BLaER1 (cell line): Measurements from ENCODE around the gene DNAJC22.

Source experiments
- H3K27ac ChIP-seq: shearing (Covaris generic); formaldehyde crosslinking; 2 replicates; pipeline ENCODE4 v1.8.1; 2022
- H3K27me3 ChIP-seq: shearing (Covaris generic); formaldehyde crosslinking; 2 replicates; pipeline ENCODE4 v1.8.1; 2022
- H3K36me3 ChIP-seq: shearing (Covaris generic); formaldehyde crosslinking; 2 replicates; pipeline ENCODE4 v1.8.1; 2022
- H3K4me1 ChIP-seq: shearing (Covaris generic); formaldehyde crosslinking; 2 replicates; pipeline ENCODE4 v1.8.1; 2022
- H3K4me2 ChIP-seq: shearing (Covaris generic); formaldehyde crosslinking; 2 replicates; pipeline ENCODE4 v1.8.1; 2022
- H3K4me3 ChIP-seq: shearing (Covaris generic); formaldehyde crosslinking; 2 replicates; pipeline ENCODE4 v1.8.1; 2022
- H3K9ac ChIP-seq: shearing (Covaris generic); formaldehyde crosslinking; 2 replicates; pipeline ENCODE4 v1.8.1; 2022
- H3K9me3 ChIP-seq: shearing (Covaris generic); formaldehyde crosslinking; 2 replicates; pipeline ENCODE4 v1.8.1; 2022
- H4K20me1 ChIP-seq: shearing (Covaris generic); formaldehyde crosslinking; 2 replicates; pipeline ENCODE4 v1.8.1; 2022
- Cebpa-rat ChIP-seq: shearing (Covaris generic); IDR thresholded peaks from 2 replicates; pipeline ENCODE4 v1.8.1; 2022

DNAJC22 gene

GRCh38 chr12:49358483-49359141, 11.9 kb downstream of the DNAJC22 start:
- no peak overlapping the region for H3K4me3 ChIP-seq
- H3K4me2 ChIP-seq = no peak overlapping the region
- H3K27ac ChIP-seq = no peak overlapping the region
- TF ChIP-seq Cebpa-rat = no peak
- no peaks in the 10 kb centered on the region for H3K36me3 ChIP-seq
- no peaks in the 10 kb centered on the region for H3K27me3 ChIP-seq
- no peaks in the 10 kb centered on the region for H4K20me1 ChIP-seq
- H3K9me3 ChIP-seq = no peaks in the 10 kb centered on the region
- no peak overlapping the region for H3K9ac ChIP-seq
- no peaks in the 10 kb centered on the region for H3K4me1 ChIP-seq

DNA sequence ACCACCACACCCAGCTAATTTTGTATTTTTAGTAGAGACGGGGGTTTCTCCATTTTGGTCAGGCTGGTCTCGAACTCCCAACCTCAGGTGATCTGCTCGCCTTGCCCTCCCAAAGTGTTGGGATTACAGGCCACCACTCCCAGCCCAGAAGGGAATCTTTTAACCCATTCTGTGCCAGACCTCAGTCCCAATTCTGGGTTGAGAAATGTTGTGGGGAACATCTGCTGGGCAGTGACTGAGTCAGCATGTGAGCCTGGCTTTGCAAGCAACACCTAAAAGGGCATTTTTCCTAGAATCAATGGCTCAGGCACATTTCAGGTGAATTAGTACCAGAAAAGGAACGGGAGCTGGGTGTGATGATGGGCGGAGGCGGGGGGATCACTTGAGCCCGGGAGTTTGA, 13.0 kb downstream of the DNAJC22 start:
- H3K4me1 ChIP-seq = no peaks in the 10 kb centered on the region
- H3K4me2 ChIP-seq = no peak overlapping the region
- H3K27me3 ChIP-seq = no peaks in the 10 kb centered on the region
- H3K9me3 ChIP-seq = no peaks in the 10 kb centered on the region
- no peaks in the 10 kb centered on the region for H4K20me1 ChIP-seq
- H3K36me3 ChIP-seq = no peaks in the 10 kb centered on the region
- H3K4me3 ChIP-seq = no peak overlapping the region
- H3K27ac ChIP-seq = no peak overlapping the region
- no peak overlapping the region for H3K9ac ChIP-seq
- no peak for TF ChIP-seq Cebpa-rat

GRCh38 chr12:49362077-49362476, 15.4 kb downstream of the DNAJC22 start:
- Histone ChIP-seq H4K20me1 (no peaks in the 10 kb centered on the region), H3K27ac (no peak overlapping the region), H3K9ac (no peak overlapping the region), H3K36me3 (no peaks in the 10 kb centered on the region), H3K27me3 (no peaks in the 10 kb centered on the region), H3K4me1 (peaks cover 9% of the 10 kb centered on the region), H3K9me3 (no peaks in the 10 kb centered on the region), H3K4me3 (no peak overlapping the region), H3K4me2 (no peak overlapping the region)
- no peak for TF ChIP-seq Cebpa-rat

DNA sequence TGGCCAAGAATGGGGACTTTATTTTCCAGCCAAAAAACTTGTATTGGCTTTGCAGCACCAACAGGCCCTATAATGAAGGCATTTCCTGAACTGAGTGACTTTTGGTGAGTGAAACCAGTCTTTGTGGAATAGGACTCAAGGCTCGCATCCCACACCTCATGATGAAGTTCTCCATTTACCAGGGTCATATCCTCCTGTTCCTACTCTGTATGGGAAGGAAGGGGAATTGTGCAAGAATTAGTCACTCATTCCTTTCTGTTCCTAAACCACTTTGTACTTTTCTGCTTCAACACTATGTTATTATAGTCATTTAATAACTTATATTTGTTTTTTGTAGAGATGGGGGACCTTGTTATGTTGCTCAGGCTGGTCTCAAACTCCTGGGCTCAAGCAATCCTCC, 18.3 kb downstream of the DNAJC22 start:
- Histone ChIP-seq H4K20me1 (peaks cover 12% of the 10 kb centered on the region), H3K4me1 (peaks cover 30% of the 10 kb centered on the region), H3K4me3 (no peak overlapping the region), H3K9ac (no peak overlapping the region), H3K36me3 (no peaks in the 10 kb centered on the region), H3K4me2 (no peak overlapping the region), H3K27ac (no peak overlapping the region), H3K27me3 (no peaks in the 10 kb centered on the region), H3K9me3 (no peaks in the 10 kb centered on the region)
- TF ChIP-seq Cebpa-rat = no peak

- Histone ChIP-seq H3K9ac (no peak overlapping the region), H3K27me3 (no peaks in the 10 kb centered on the region), H3K36me3 (no peaks in the 10 kb centered on the region), H3K4me2 (peak overlapping the region; percentile 68), H4K20me1 (peaks cover 18% of the 10 kb centered on the region), H3K4me3 (no peak overlapping the region), H3K27ac (no peak overlapping the region), H3K4me1 (peaks cover 36% of the 10 kb centered on the region), H3K9me3 (no peaks in the 10 kb centered on the region)
- no peak for TF ChIP-seq Cebpa-rat
These were observed 18.9 kb downstream of the DNAJC22 start for GRCh38 chr12:49365542-49365941.

- H3K36me3 ChIP-seq = no peaks in the 10 kb centered on the region
- H3K4me2 ChIP-seq = peak overlapping the region; percentile 68
- peak overlapping the region; percentile 80 for H3K4me3 ChIP-seq
- no peaks in the 10 kb centered on the region for H3K9me3 ChIP-seq
- peak overlapping the region; percentile 98 for H3K27ac ChIP-seq
- H3K9ac ChIP-seq = peak overlapping the region; percentile 95
- H3K4me1 ChIP-seq = peaks cover 39% of the 10 kb centered on the region
- no peak for TF ChIP-seq Cebpa-rat
- no peaks in the 10 kb centered on the region for H3K27me3 ChIP-seq
- peaks cover 24% of the 10 kb centered on the region for H4K20me1 ChIP-seq
These were observed 19.5 kb downstream of the DNAJC22 start for GRCh38 chr12:49366096-49366651.

GRCh38 chr12:49366652-49367380, 20.1 kb downstream of the DNAJC22 start:
- Histone ChIP-seq H3K9me3 (no peaks in the 10 kb centered on the region), H3K36me3 (peaks cover 5% of the 10 kb centered on the region; the same call in 1 of the 2 replicates), H3K4me3 (peak overlapping the region; percentile 80), H3K4me1 (peaks cover 44% of the 10 kb centered on the region), H3K27me3 (no peaks in the 10 kb centered on the region), H4K20me1 (peaks cover 30% of the 10 kb centered on the region), H3K27ac (peak overlapping the region; percentile 98), H3K4me2 (peak overlapping the region; percentile 68), H3K9ac (peak overlapping the region; percentile 95)
- TF ChIP-seq Cebpa-rat = no peak

- no peak for TF ChIP-seq Cebpa-rat
- no peaks in the 10 kb centered on the region for H3K9me3 ChIP-seq
These were observed 20.9 kb downstream of the DNAJC22 start, which contains the start of gene SPATS2 for GRCh38 chr12:49367381-49368239. SPATS2 (plus strand) TSS chr12:49367462; CDS start chr12:49461013, 93,551 bp downstream.

GRCh38 chr12:49368240-49368600, 21.5 kb downstream of the DNAJC22 start:
- peak overlapping the region; percentile 95 for H3K9ac ChIP-seq
- TF ChIP-seq Cebpa-rat = no peak
- H4K20me1 ChIP-seq = peaks cover 44% of the 10 kb centered on the region
- H3K27ac ChIP-seq = no peak overlapping the region
- peaks cover 19% of the 10 kb centered on the region for H3K36me3 ChIP-seq
- no peaks in the 10 kb centered on the region for H3K9me3 ChIP-seq
- peak overlapping the region; percentile 80 for H3K4me3 ChIP-seq
- H3K27me3 ChIP-seq = no peaks in the 10 kb centered on the region
- H3K4me1 ChIP-seq = peaks cover 47% of the 10 kb centered on the region
- peak overlapping the region; percentile 91 for H3K4me2 ChIP-seq

More at GRCh38 chr12:49367381-49368239, 20.9 kb downstream of the DNAJC22 start, which contains the start of gene SPATS2:
- H3K4me1 ChIP-seq = peaks cover 47% of the 10 kb centered on the region
- H3K36me3 ChIP-seq = peaks cover 13% of the 10 kb centered on the region
- peaks cover 38% of the 10 kb centered on the region for H4K20me1 ChIP-seq
- H3K27ac ChIP-seq = peak within 1 kb of the TSS; percentile 98
- H3K4me2 ChIP-seq = peak within 1 kb of the TSS; percentile 91
- H3K4me3 ChIP-seq = peak within 1 kb of the TSS; percentile 80
- H3K9ac ChIP-seq = peak within 1 kb of the TSS; percentile 95
- no peaks in the 10 kb centered on the region for H3K27me3 ChIP-seq
